GM19023 (cell line): ENCODE results near the gene UBE3A.
"Not testable (repeated sequence)": the region's sequence is repeated elsewhere in the genome, so short reads cannot be mapped to it uniquely, and the experiment has no call there.

Experiments
- ATAC-seq: cut with Tn5 transposase; IDR thresholded peaks from one replicate; pipeline ENCODE4 v1.9.1; 2021; ENCODE audit warnings: mild to moderate bottlenecking, moderate library complexity; ENCODE audit not compliant: unreplicated experiment

UBE3A gene

GRCh38 chr15:25439369-25439836, 579 bp upstream of the UBE3A start:
- ATAC-seq, result peak; percentile 8

GRCh38 chr15:25437777-25438600, 835 bp downstream of the UBE3A start:
- peak; percentile 51 for ATAC-seq

GRCh38 chr15:25436707-25437106, 2.1 kb downstream of the UBE3A start:
- ATAC-seq, result no peak

GRCh38 chr15:25435474-25436243, 3.2 kb downstream of the UBE3A start:
- no peak for ATAC-seq

GRCh38 chr15:25433118-25433865, 5.5 kb downstream of the UBE3A start:
- no peak for ATAC-seq

- no peak for ATAC-seq
These were observed 6.8 kb downstream of the UBE3A start for GRCh38 chr15:25431836-25432561.

GRCh38 chr15:25427861-25428260, 11.0 kb downstream of the UBE3A start:
- ATAC-seq, result no peak

GRCh38 chr15:25426896-25427610, 11.8 kb downstream of the UBE3A start:
- ATAC-seq, result no peak

- ATAC-seq, result no peak
These were observed 14.8 kb downstream of the UBE3A start for GRCh38 chr15:25424073-25424472.

- ATAC-seq, result no peak
These were observed 16.8 kb downstream of the UBE3A start for GRCh38 chr15:25422021-25422420.

GRCh38 chr15:25418202-25418601, 20.6 kb downstream of the UBE3A start:
- ATAC-seq, result no peak

GRCh38 chr15:25417604-25418003, 21.2 kb downstream of the UBE3A start:
- no peak for ATAC-seq

GRCh38 chr15:25416693-25417092, 22.1 kb downstream of the UBE3A start:
- ATAC-seq, result peak; percentile 73

GRCh38 chr15:25415707-25416106, 23.1 kb downstream of the UBE3A start:
- no peak for ATAC-seq

- no peak for ATAC-seq
These were observed 23.6 kb downstream of the UBE3A start for GRCh38 chr15:25415217-25415616.

- ATAC-seq, result no peak
These were observed 28.2 kb downstream of the UBE3A start for GRCh38 chr15:25410649-25411048.

- ATAC-seq, result not testable (repeated sequence)
These were observed 29.1 kb downstream of the UBE3A start for GRCh38 chr15:25409731-25410130.

- ATAC-seq, result no peak
These were observed 29.9 kb downstream of the UBE3A start for GRCh38 chr15:25408929-25409328.

GRCh38 chr15:25408428-25408827, 30.4 kb downstream of the UBE3A start:
- ATAC-seq, result no peak

- no peak for ATAC-seq
These were observed 30.9 kb downstream of the UBE3A start for GRCh38 chr15:25407950-25408349.
